HG03064 (cell line): ENCODE measurements around the gene PRDM16.

ENCODE experiments used
- ATAC-seq: cut with Tn5 transposase; IDR thresholded peaks from one replicate; pipeline ENCODE4 v1.9.1; 2021; ENCODE audit warnings: low read depth; ENCODE audit not compliant: unreplicated experiment

Gene PRDM16

GRCh38 chr1:3417934-3418333, 348.9 kb downstream of the PRDM16 start:
- no peak for ATAC-seq

- no peak for ATAC-seq
Observed at GRCh38 chr1:3418600-3418999, 349.6 kb downstream of the PRDM16 start.

DNA sequence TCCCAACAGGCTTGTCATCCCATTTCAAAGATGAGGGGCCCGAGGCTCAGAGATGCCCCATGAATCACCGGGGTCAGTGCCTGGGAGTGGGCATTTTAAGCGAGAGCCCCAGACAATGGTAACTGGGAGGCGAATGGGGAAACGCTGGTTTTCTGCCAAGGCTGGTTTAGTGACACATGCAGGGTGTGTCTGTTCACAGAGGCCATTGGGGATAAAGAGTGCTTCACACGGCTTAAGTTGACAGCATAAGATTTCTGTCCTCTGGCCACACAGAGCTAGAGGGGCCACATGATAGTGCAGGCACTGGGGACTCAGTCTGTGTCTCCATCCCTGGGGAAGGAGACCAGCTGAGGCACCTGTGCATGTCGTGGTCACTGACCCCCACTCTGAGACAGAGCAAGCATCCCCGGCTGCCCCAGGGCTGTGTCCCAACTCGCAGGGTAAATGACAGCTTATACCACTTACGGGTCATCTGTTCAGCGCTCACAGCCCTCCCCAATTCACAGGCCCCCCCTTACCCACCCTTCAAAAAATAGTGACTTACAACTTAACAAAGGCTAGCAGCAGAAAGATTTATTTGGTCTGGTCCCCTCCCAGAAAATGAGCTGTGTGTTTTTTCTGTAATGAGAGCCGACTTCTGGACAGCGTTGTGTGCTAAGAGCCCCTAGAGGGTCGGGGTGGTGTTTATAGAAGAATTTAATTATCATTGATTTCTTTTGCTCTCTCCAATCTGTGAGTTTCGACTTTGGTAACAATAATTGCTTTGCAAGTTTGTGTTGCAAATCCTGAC, 350.6 kb downstream of the PRDM16 start:
- ATAC-seq, result no peak

DNA sequence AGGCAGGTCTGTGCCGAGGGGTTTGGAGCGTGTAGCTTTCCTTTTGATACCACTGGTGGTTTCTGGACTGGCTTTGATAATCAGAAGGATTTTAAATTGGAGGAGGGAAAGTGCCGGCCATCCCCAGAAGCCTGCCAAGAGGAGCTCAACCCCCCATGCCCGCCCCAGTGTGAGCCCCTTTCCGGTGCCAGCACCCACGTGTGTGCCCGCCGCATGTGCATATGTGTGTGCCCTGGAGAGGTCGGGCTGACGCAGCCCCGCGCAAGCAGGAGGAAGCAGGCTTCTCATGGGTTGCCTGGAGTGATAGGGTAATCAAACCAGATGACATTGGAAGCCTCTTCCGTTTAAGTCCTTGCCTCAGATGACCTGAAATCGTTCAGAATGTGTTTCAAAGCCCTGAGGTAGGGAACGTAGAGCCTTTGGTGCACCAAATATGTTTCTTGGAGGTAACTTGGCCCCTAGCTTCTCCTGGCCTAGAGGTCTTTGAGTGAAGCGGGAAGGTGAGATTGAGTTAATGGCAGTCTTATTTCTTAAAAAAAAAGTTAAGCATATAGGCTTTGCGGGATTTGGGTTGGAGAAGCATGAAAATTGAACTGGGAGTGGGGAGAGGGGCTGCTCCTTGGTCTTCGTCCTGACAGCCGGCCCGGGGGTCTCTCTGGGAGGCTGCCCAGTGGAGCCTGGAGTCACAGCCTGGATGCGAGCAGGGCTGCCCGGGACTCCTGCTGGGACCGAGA, 351.4 kb downstream of the PRDM16 start:
- ATAC-seq, result no peak

- no peak for ATAC-seq
Observed at GRCh38 chr1:3422638-3423037, 353.6 kb downstream of the PRDM16 start.

DNA sequence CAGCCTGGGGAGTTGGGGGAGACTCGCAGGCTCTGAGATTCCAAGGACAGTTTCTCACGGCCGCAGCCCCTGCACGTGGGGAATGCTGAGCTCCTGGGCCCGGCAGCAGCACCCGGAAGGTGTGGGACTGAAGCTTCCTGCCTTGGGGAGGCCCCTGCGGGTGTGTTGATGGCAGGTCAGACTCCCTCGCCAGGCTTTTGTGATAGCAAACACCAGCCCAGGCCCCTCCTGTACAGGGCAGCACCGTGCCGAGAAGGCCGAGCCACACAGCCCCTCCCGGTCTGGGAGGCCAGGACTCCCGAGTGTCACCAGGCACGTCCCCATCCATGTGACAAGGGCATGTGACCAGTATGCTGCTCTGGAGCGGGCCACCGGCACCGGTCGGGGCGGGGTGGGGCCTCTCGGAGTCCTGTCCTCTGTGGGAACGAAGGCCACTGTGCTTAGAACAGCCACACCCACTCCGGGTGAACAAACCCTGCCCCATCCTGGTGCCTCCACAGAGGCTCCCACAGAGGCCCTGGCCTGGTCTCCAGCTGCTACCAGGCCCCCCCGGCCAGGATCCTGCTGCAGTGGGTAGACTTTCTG, 354.3 kb downstream of the PRDM16 start:
- no peak for ATAC-seq

GRCh38 chr1:3423896-3424611, 355.1 kb downstream of the PRDM16 start:
- no peak for ATAC-seq

GRCh38 chr1:3425486-3426215, 356.6 kb downstream of the PRDM16 start:
- no peak for ATAC-seq

- ATAC-seq, result no peak
Observed at GRCh38 chr1:3426956-3427535, 358.0 kb downstream of the PRDM16 start.

DNA sequence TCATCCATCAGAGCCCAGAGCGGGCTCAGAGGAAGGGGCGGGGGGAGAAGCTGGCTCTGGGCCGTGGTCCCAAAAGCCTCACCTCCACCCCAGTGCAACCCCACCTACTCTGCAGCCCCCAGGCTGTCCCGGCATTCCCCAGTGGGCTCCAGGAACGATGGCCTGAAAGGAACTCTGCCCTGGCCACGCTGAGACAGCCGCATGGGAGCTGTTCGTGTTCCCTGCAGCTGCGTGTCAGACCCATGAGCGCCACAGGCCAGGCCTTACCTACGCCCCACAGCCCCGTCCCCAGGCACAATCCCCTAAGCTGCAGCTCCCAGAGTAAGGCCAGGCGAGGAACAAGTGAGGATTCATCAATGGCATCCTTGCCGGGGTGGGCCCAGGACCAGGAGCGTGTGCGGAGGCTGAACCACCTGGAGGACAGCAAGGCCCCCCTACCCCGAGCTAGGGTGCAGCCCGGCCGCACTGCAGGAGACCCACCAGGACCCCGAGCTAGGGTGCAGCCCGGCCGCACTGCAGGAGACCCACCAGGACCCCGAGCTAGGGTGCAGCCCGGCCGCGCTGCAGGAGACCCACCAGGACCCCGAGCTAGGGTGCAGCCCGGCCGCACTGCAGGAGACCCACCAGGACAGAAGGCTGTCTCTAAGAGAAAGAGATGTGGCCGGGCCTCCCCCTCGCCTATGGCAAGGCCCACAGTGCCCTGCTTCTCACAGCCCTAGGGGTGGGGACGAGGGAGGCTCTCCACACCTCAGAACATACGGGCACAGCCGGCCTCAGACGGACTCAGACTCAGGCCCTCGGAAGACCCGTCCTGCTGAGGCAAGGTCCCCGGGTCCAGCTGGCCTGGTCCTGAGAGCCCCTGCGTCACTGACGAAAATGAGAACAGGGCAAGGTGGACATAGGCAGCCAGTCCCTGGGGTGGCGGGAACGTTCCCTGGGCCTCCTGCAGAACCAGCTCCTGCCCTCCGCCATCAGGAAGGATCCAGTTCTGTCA, 359.0 kb downstream of the PRDM16 start:
- no peak for ATAC-seq

DNA sequence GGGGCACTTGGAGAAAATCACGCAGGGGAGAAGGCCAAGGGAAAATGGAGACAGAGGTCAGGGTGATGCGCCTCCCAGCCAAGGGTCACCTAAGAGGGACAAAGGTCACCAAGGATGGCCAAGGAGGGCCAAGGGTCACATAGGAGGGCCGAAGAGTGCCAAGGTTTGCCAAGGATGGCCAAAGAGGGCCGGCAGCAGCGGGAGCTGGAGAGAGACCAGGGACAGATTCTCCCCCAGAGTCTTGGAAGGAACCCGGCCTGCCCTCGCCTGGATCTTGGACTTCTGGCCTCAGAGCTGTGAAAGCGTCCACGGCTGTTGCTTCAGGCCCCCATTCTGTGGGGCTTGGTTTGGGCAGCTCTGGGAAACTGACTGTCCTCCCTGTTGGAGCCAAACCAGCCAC, 359.9 kb downstream of the PRDM16 start:
- ATAC-seq, result no peak

DNA sequence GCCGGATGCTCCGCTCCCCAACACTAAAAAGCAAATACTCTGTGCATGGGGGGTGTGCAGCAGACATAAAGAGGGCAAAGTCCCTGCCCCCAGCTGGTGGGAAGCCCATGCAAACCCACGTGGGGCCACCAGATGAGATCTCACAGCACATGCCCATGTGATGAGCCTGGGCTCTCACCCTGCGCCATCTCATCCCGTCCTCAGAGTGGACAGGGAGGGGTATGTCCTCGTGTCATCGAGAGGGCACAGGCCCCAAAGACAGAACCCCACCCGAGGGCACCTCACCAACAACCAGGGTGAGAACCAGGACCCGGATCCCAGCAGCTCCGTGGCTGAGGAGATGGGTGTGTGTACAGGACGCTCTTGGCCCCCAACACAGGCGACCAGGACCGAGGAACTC, 360.3 kb downstream of the PRDM16 start:
- ATAC-seq, result no peak

DNA sequence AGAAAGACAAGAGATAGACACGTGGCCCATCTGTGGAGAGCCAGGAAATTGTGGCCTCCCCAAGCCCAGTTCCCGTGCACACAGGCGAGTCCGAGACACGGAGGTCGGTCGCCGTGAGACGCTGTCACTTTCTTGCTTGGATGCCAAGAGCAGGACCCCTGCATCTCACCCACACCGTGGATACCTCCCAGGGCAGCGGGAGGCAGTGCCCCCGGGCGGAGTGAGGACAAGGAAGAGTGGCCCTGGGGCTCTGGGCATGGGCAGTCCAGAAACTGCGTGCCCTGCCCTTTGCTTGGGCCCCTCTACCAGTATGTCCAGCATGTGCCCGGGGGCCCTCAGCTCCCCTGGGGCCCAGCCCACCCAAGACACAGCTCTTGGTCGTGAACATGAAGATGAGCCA, 360.8 kb downstream of the PRDM16 start:
- no peak for ATAC-seq

GRCh38 chr1:3430406-3430805, 361.4 kb downstream of the PRDM16 start:
- no peak for ATAC-seq

DNA sequence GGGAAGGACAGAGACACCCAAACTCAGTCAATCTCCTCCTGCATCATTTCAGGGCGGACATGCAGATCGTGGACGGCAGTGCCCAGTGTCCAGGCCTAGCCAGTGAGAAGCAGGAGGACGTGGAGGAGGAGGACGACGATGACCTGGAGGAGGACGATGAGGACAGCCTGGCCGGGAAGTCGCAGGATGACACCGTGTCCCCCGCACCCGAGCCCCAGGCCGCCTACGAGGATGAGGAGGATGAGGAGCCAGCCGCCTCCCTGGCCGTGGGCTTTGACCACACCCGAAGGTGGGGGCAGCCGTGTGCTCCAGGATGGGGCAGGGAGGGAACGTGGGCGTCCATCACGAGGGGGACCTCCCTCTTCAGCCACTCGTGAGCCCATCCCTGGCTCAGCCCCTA, 361.8 kb downstream of the PRDM16 start:
- no peak for ATAC-seq

- no peak for ATAC-seq
Observed at GRCh38 chr1:3431266-3431665, 362.3 kb downstream of the PRDM16 start.

DNA sequence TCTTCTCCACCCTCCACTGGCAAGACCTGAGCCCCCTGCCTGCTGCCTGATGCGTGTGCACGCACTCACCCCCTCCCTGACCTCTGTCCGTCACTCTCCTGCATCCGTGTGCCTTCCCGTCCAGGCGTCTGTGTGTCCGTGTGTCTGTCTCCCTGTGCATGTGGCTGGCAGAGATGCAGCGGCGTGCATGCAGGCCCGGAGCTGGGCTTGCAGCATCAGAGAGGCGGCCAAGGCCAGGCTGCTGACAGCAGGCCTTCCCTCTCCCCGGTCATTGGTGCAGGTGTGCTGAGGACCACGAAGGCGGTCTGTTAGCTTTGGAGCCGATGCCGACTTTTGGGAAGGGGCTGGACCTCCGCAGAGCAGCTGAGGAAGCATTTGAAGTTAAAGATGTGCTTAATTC, 362.7 kb downstream of the PRDM16 start:
- no peak for ATAC-seq

- ATAC-seq, result no peak
Observed at GRCh38 chr1:3432306-3432705, 363.3 kb downstream of the PRDM16 start.

GRCh38 chr1:3433076-3433475, 364.1 kb downstream of the PRDM16 start:
- no peak for ATAC-seq
